H9 (cell line): ENCODE results near the gene SCGN. TPM values are rescaled to one million over a fixed set of nuclear protein-coding genes. Genes with fewer than 3 reads are reported as not detected.

Experiments
- DNase-seq: peaks from one replicate; pipeline ENCODE4 v3.0.0-alpha.2; 2017
- H2AFZ ChIP-seq: one replicate; pipeline ENCODE4 v1.6.1; 2013; ENCODE audit warnings: mild to moderate bottlenecking, low read length, control low read depth, moderate library complexity
- H2AK5ac ChIP-seq: 2 replicates; pipeline ENCODE4 v1.6.1; 2013; ENCODE audit warnings: low read length, control low read depth, mixed read lengths; ENCODE audit not compliant: insufficient read length
- H2BK120ac ChIP-seq: one replicate; pipeline ENCODE4 v1.6.1; 2013; ENCODE audit warnings: low read depth, mild to moderate bottlenecking, low read length, control low read depth, inconsistent platforms; ENCODE audit not compliant: poor library complexity, severe bottlenecking
- H2BK12ac ChIP-seq: 2 replicates; pipeline ENCODE4 v1.6.1; 2013; ENCODE audit warnings: low read length, control low read depth, mixed read lengths, low read depth; ENCODE audit not compliant: insufficient read length
- H2BK15ac ChIP-seq: 2 replicates; pipeline ENCODE4 v1.6.1; 2013; ENCODE audit warnings: low read depth, low read length, control low read depth
- H2BK20ac ChIP-seq: one replicate; pipeline ENCODE4 v1.6.1; 2013; ENCODE audit warnings: low read depth, mild to moderate bottlenecking, low read length, control low read depth, inconsistent platforms; ENCODE audit not compliant: poor library complexity, severe bottlenecking
- H2BK5ac ChIP-seq: 2 replicates; pipeline ENCODE4 v1.6.1; 2013; ENCODE audit warnings: low read length, control low read depth, mixed read lengths; ENCODE audit not compliant: insufficient read length
- H3K14ac ChIP-seq: 2 replicates; pipeline ENCODE4 v1.6.1; 2013; ENCODE audit warnings: low read length, control low read depth; ENCODE audit not compliant: insufficient read depth
- H3K18ac ChIP-seq: 2 replicates; pipeline ENCODE4 v1.6.1; 2013; ENCODE audit warnings: low read depth, mild to moderate bottlenecking, mixed read lengths, low read length, control low read depth; ENCODE audit not compliant: insufficient read length
- H3K23ac ChIP-seq: 2 replicates; pipeline ENCODE4 v1.6.1; 2013; ENCODE audit warnings: low read length, control low read depth, mixed read lengths, low read depth; ENCODE audit not compliant: insufficient read length
- H3K23me2 ChIP-seq: 2 replicates; pipeline ENCODE4 v1.6.1; 2013; ENCODE audit warnings: low read depth, mild to moderate bottlenecking, mixed read lengths, low read length, control low read depth; ENCODE audit not compliant: insufficient read length, poor library complexity, severe bottlenecking
- H3K27ac ChIP-seq: 2 replicates; pipeline ENCODE4 v1.5.1; 2013; ENCODE audit warnings: low read length, control low read depth, mixed read lengths, low read depth; ENCODE audit not compliant: insufficient read length
- H3K27me3 ChIP-seq: 2 replicates; pipeline ENCODE4 v1.6.1; 2013; ENCODE audit warnings: low read length, control low read depth, inconsistent platforms; ENCODE audit not compliant: insufficient read depth
- H3K4ac ChIP-seq: 2 replicates; pipeline ENCODE4 v1.6.1; 2013; ENCODE audit warnings: low read depth, mild to moderate bottlenecking, control low read depth, inconsistent platforms, low read length, moderate library complexity
- H3K4me1 ChIP-seq: 2 replicates; pipeline ENCODE4 v1.6.1; 2013; ENCODE audit warnings: low read length, control low read depth, inconsistent platforms; ENCODE audit not compliant: insufficient read depth
- H3K4me2 ChIP-seq: 2 replicates; pipeline ENCODE4 v1.6.1; 2013; ENCODE audit warnings: low read length, control low read depth, mixed read lengths; ENCODE audit not compliant: insufficient read length, insufficient read depth
- H3K56ac ChIP-seq: 2 replicates; pipeline ENCODE4 v1.6.1; 2013; ENCODE audit warnings: low read depth, mild to moderate bottlenecking, mixed read lengths, low read length, control low read depth; ENCODE audit not compliant: insufficient read length
- H3K79me1 ChIP-seq: 2 replicates; pipeline ENCODE4 v1.6.1; 2013; ENCODE audit warnings: low read depth, mild to moderate bottlenecking, moderate library complexity, low read length, control low read depth, inconsistent platforms; ENCODE audit not compliant: insufficient read depth, poor library complexity, severe bottlenecking
- H3K79me2 ChIP-seq: 2 replicates; pipeline ENCODE4 v1.6.1; 2013; ENCODE audit warnings: low read length, control low read depth, inconsistent platforms; ENCODE audit not compliant: insufficient read depth
- H3K9ac ChIP-seq: 2 replicates; pipeline ENCODE4 v1.6.1; 2013; ENCODE audit warnings: low read length, control low read depth, mixed read lengths; ENCODE audit not compliant: insufficient read length; ENCODE audit errors: extremely low read depth
- H3K9me3 ChIP-seq: one replicate; pipeline ENCODE4 v1.6.1; 2013; ENCODE audit warnings: low read depth, low read length, inconsistent platforms; ENCODE audit not compliant: control insufficient read depth
- H3T11ph ChIP-seq: one replicate; pipeline ENCODE4 v1.6.1; 2013; ENCODE audit warnings: mild to moderate bottlenecking, low read length, control low read depth, inconsistent platforms
- H4K20me1 ChIP-seq: one replicate; pipeline ENCODE4 v1.6.1; 2013; ENCODE audit not compliant: control insufficient read depth, insufficient read length, insufficient read depth
- H4K5ac ChIP-seq: 2 replicates; pipeline ENCODE4 v1.6.1; 2013; ENCODE audit warnings: low read depth, mild to moderate bottlenecking, mixed read lengths, low read length, control low read depth; ENCODE audit not compliant: insufficient read length
- H4K8ac ChIP-seq: replicated peaks from 2 replicates; pipeline ENCODE4 v1.6.1; 2013; ENCODE audit warnings: low read length, control low read depth, mixed read lengths, low read depth; ENCODE audit not compliant: insufficient read length
- H4K91ac ChIP-seq: 2 replicates; pipeline ENCODE4 v1.6.1; 2013; ENCODE audit warnings: low read depth, mild to moderate bottlenecking, moderate library complexity, mixed read lengths, low read length, control low read depth; ENCODE audit not compliant: insufficient read length
- H3K27ac Mint-ChIP-seq, 3 experiments: 2 replicates in 2 of 3; 3 replicates in 1 of 3; pipeline ENCODE4 v1.8.0; 2020 to 2021; ENCODE audit warnings: mixed read lengths in 3 of 3, mild to moderate bottlenecking in 1 of 3, moderate library complexity in 1 of 3
- H3K27me3 Mint-ChIP-seq: 2 replicates; pipeline ENCODE4 v1.8.0; 2021; ENCODE audit warnings: low read depth, mild to moderate bottlenecking, moderate library complexity, mixed read lengths
- H3K36me3 Mint-ChIP-seq, 3 experiments: 2 replicates in 2 of 3; 3 replicates in 1 of 3; pipeline ENCODE4 v1.8.0; 2020 to 2021; ENCODE audit warnings: low read depth in 3 of 3, mixed read lengths in 3 of 3; ENCODE audit not compliant: insufficient read depth in 1 of 3
- H3K4me1 Mint-ChIP-seq, 2 experiments: 2 replicates each; pipeline ENCODE4 v1.8.0; 2020; ENCODE audit warnings: mixed read lengths in 2 of 2
- H3K4me3 Mint-ChIP-seq, 2 experiments: 2 replicates in 1 of 2; 3 replicates in 1 of 2; pipeline ENCODE4 v1.8.0; 2020 to 2021; ENCODE audit warnings: mild to moderate bottlenecking in 2 of 2, mixed read lengths in 2 of 2, moderate library complexity in 1 of 2
- H3K9me3 Mint-ChIP-seq, 2 experiments: 2 replicates in 1 of 2; 3 replicates in 1 of 2; pipeline ENCODE4 v1.8.0; 2020; ENCODE audit warnings: mild to moderate bottlenecking in 2 of 2, mixed read lengths in 2 of 2, moderate library complexity in 1 of 2
- WGBS: extraction: QIAGEN DNeasy Blood & Tissue Kit; methylation state at CpG from one replicate; pipeline ENCODE4 v1.1.7; 2013; ENCODE audit warnings: missing lambda C conversion rate, low lambda C conversion rate, mixed read lengths; ENCODE audit not compliant: insufficient read length; ENCODE audit errors: extremely low coverage; 5-methylcytosine and 5-hydroxymethylcytosine counted together
- total RNA-seq: library from RNA; stranded (reverse); gene quantifications from 2 replicates; pipeline ENCODE4 v1.2.1, GENCODE V29; 2021
- TF ChIP-seq, protein P1 (sequence below): fragments of 200-600 bp; sonication (generic); conservative IDR thresholded peaks from 3 replicates; pipeline ENCODE4 v1.8.0; 2021; ENCODE audit warnings: antibody characterized with exemption, mild to moderate bottlenecking

The SCGN gene
- total RNA-seq, 1 experiment from 2014 or later = not detected

DNA sequence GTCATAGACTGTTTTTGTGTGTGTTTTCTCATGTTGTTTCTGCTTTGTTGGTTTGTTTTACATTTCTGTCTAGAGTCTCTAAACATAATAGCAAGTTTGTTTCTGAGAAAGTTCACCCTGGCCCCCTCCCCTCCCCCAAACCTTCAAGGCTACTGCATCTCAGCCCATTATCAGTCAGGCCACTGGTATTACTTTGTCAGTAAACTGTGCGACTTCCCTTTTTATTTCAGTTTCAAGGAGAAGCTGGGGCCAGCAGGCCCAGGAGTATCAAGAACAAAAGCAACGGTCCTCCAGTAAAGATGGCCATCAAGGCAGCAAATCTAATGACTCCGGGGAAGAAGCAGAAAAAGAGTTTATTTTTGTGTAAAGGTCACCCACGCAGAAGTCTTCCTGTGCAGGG lies 32.8 kb upstream of the SCGN start:
- no CpG with 5 or more reads among the region's 4 CpGs for WGBS
- no peaks in the 10 kb centered on the region; the same call in 1 of the 2 replicates for H3K27me3 ChIP-seq

More for the DNA sequence above, 32.8 kb upstream of the SCGN start:
- Histone ChIP-seq H4K20me1 (no peaks in the 10 kb centered on the region), H2BK5ac (no peak overlapping the region), H4K8ac (no peak overlapping the region), H2BK15ac (no peak overlapping the region), H3K79me2 (no peaks in the 10 kb centered on the region), H2BK120ac (no peak overlapping the region), H2BK20ac (no peak overlapping the region), H2AK5ac (no peak overlapping the region), H3T11ph (no peak overlapping the region), H3K4ac (no peak overlapping the region), H4K5ac (no peak overlapping the region), H3K9ac (no peak overlapping the region), H3K4me1 (no peaks in the 10 kb centered on the region), H2BK12ac (no peak overlapping the region), H3K79me1 (no peaks in the 10 kb centered on the region), H3K23me2 (no peaks in the 10 kb centered on the region), H3K23ac (no peak overlapping the region), H3K14ac (no peak overlapping the region), H3K9me3 (no peaks in the 10 kb centered on the region), H3K56ac (no peak overlapping the region), H3K18ac (no peak overlapping the region), H4K91ac (no peak overlapping the region), H3K4me2 (no peak overlapping the region), H3K27ac (no peak overlapping the region), H2AFZ (no peak overlapping the region)
- peaks cover 0 to 2% (median 0%) of the 10 kb centered on the region in 3 experiments; a peak in 3 of 7 replicates for H3K36me3 Mint-ChIP-seq
- no peak overlapping the region for H3K4me3 Mint-ChIP-seq
- peaks cover 6 to 7% of the 10 kb centered on the region in 2 experiments; a peak in 3 of 4 replicates for H3K4me1 Mint-ChIP-seq
- TF ChIP-seq, protein P1, sequence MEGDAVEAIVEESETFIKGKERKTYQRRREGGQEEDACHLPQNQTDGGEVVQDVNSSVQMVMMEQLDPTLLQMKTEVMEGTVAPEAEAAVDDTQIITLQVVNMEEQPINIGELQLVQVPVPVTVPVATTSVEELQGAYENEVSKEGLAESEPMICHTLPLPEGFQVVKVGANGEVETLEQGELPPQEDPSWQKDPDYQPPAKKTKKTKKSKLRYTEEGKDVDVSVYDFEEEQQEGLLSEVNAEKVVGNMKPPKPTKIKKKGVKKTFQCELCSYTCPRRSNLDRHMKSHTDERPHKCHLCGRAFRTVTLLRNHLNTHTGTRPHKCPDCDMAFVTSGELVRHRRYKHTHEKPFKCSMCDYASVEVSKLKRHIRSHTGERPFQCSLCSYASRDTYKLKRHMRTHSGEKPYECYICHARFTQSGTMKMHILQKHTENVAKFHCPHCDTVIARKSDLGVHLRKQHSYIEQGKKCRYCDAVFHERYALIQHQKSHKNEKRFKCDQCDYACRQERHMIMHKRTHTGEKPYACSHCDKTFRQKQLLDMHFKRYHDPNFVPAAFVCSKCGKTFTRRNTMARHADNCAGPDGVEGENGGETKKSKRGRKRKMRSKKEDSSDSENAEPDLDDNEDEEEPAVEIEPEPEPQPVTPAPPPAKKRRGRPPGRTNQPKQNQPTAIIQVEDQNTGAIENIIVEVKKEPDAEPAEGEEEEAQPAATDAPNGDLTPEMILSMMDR = no peak
- H3K27me3 Mint-ChIP-seq = no peaks in the 10 kb centered on the region
- no peaks in the 10 kb centered on the region for H3K9me3 Mint-ChIP-seq
- no peak for DNase-seq
- peak overlapping the region in 1 of 3 experiments; percentile 59; a peak in 1 of 7 replicates for H3K27ac Mint-ChIP-seq
